ENCODE results near the gene CYP27B1.

CYP27B1 gene

GRCh38 chr12:57811028-57811755, 44.3 kb upstream of the CYP27B1 start:
- DNase-seq (ENCODE audit: low read depth): no peak
- no peak for TF ChIP-seq CTCF (conservative IDR thresholded peaks at IDR 0.05; ENCODE audit: low read depth, low read length)
- no peak overlapping the region for H3K4me3 ChIP-seq (ENCODE audit: low read length)

- no peak for TF ChIP-seq CTCF (conservative IDR thresholded peaks at IDR 0.05; ENCODE audit: low read depth, low read length)
- H3K4me3 ChIP-seq (ENCODE audit: low read length): no peak overlapping the region
- no peak for DNase-seq (ENCODE audit: low read depth)
Observed at GRCh38 chr12:57810450-57810849, 43.6 kb upstream of the CYP27B1 start.

GRCh38 chr12:57809425-57809824, 42.5 kb upstream of the CYP27B1 start:
- no peak for DNase-seq (ENCODE audit: low read depth)
- H3K4me3 ChIP-seq (ENCODE audit: low read length): no peak overlapping the region
- no peak for TF ChIP-seq CTCF (conservative IDR thresholded peaks at IDR 0.05; ENCODE audit: low read depth, low read length)

- no peak overlapping the region for H3K4me3 ChIP-seq (ENCODE audit: low read length)
- TF ChIP-seq CTCF (conservative IDR thresholded peaks at IDR 0.05; ENCODE audit: low read depth, low read length): no peak
- DNase-seq (ENCODE audit: low read depth): no peak
Observed at GRCh38 chr12:57808351-57808750, 41.5 kb upstream of the CYP27B1 start.

- no peak for DNase-seq (ENCODE audit: low read depth)
- TF ChIP-seq CTCF (conservative IDR thresholded peaks at IDR 0.05; ENCODE audit: low read depth, low read length): no peak
- H3K4me3 ChIP-seq (ENCODE audit: low read length): no peak overlapping the region
Observed at GRCh38 chr12:57807285-57807684, 40.4 kb upstream of the CYP27B1 start.

GRCh38 chr12:57806677-57807076, 39.8 kb upstream of the CYP27B1 start:
- DNase-seq (ENCODE audit: low read depth): no peak
- TF ChIP-seq CTCF (conservative IDR thresholded peaks at IDR 0.05; ENCODE audit: low read depth, low read length): no peak
- H3K4me3 ChIP-seq (ENCODE audit: low read length): no peak overlapping the region

- no peak for DNase-seq (ENCODE audit: low read depth)
- no peak overlapping the region for H3K4me3 ChIP-seq (ENCODE audit: low read length)
- TF ChIP-seq CTCF (conservative IDR thresholded peaks at IDR 0.05; ENCODE audit: low read depth, low read length): peak; percentile 90
Observed at GRCh38 chr12:57803319-57803893, 36.5 kb upstream of the CYP27B1 start.
